Measurements from ENCODE around the gene ZIC3. TPM values are rescaled to one million over a fixed set of nuclear protein-coding genes. Genes with fewer than 3 reads are reported as not detected.

Gene ZIC3
- polyA plus RNA-seq, 2 of the 4 experiments (the other 2 are of a cell fraction), result not detected

GRCh38 chrX:137548261-137548660 is 17.7 kb upstream of the ZIC3 start:
- 20% methylated on average over 1 of the region's 14 CpGs for WGBS (ENCODE audit: missing lambda C conversion rate)
- no peak for ATAC-seq

GRCh38 chrX:137549073-137549472 is 16.9 kb upstream of the ZIC3 start:
- 68% methylated on average over 17 of the region's 24 CpGs for whole genome bisulfite sequencing (ENCODE audit: missing lambda C conversion rate)
- DNase-seq (ENCODE audit: low read depth in 1 of 2, low spot score in 1 of 2) (no peak), FAIRE-seq (no peak), ATAC-seq (no peak)
- Histone ChIP-seq H3K4me3 (no peak overlapping the region), H3K4me1 (no peaks in the 10 kb centered on the region), H3K9me3 (no peaks in the 10 kb centered on the region), H3K4me2 (no peak overlapping the region), H3K27ac (no peak overlapping the region)
- TF ChIP-seq RFX5 (IDR thresholded peaks at IDR 0.05) (no peak), POLR2A (IDR thresholded peaks at IDR 0.05; ENCODE audit: low read length) (no peak), RCOR1 (IDR thresholded peaks at IDR 0.05; ENCODE audit: low read depth, low read length) (no peak), ESRRA (IDR thresholded peaks at IDR 0.05; ENCODE audit: borderline replicate concordance, low read length) (no peak)
- TF ChIP-seq, protein P1, sequence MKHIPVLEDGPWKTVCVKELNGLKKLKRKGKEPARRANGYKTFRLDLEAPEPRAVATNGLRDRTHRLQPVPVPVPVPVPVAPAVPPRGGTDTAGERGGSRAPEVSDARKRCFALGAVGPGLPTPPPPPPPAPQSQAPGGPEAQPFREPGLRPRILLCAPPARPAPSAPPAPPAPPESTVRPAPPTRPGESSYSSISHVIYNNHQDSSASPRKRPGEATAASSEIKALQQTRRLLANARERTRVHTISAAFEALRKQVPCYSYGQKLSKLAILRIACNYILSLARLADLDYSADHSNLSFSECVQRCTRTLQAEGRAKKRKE (CRISPR knock-in tag; IDR thresholded peaks at IDR 0.05; ENCODE audit: low read depth), result no peak
- ChIA-PET POLR2A (no interaction called here), CTCF (no interaction called here)

More at GRCh38 chrX:137548261-137548660, 17.7 kb upstream of the ZIC3 start:
- no peak for TF ChIP-seq ZC3H11A (IDR thresholded peaks at IDR 0.05)
- TF ChIP-seq FOXS1 (CRISPR knock-in tag; IDR thresholded peaks at IDR 0.05), result no peak
- no peak for TF ChIP-seq ESRRA (IDR thresholded peaks at IDR 0.05; ENCODE audit: borderline replicate concordance, low read length)
- no peak overlapping the region for H3K4me3 ChIP-seq
- ChIA-PET CTCF (no interaction called here), POLR2A (no interaction called here)
- FAIRE-seq, result no peak
- H3K27ac ChIP-seq, result no peak overlapping the region
- no peak for DNase-seq (ENCODE audit: low read depth in 1 of 2, low spot score in 1 of 2)
- no peaks in the 10 kb centered on the region for H3K9me3 ChIP-seq
- no peak overlapping the region for H3K4me2 ChIP-seq
- no peaks in the 10 kb centered on the region for H3K4me1 ChIP-seq

DNA sequence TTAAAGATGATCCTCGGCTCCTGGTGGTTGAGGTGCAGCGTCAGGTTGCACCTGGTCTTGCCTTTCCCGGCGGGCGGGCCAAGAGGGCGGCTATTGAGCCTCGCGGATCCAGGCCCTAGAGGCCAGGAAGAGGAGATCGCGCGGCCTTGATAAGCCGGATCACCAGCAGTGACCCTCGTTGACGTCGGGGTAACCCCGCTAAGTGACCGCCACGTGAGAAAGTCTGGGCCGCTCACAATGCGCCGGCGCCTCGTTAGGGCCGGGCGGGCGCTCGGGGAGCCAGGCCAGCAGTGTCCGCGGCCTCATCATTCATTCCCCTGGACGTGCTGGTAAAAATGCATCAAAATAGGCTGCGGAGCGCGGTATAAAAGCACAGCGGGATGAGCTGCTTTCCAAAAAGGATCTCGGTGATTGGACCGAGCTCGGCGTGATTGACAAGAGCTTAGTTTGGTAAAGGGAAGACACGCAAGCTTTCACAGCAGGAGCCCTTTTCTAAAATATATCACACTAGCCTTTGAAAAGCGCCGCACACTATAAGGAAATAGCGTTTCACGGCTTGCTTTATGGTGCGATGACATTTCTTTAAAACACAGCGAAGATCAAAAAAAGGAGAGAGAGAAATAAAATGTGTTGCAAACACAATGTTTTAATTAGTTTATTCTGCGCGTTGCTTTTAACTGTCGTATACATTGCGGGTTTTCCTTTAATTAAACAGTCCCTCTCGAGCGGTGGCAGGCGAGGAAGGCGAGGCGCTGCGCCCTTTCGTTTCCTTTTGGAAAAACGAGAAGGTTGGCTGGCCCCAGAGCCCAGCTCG is 15.9 kb upstream of the ZIC3 start:
- TF ChIP-seq USF2 (IDR thresholded peaks at IDR 0.05), result no peak
- TF ChIP-seq, protein P2, sequence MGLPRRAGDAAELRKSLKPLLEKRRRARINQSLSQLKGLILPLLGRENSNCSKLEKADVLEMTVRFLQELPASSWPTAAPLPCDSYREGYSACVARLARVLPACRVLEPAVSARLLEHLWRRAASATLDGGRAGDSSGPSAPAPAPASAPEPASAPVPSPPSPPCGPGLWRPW (IDR thresholded peaks at IDR 0.05), result no peak
- no peak for TF ChIP-seq FOXS1 (CRISPR knock-in tag; IDR thresholded peaks at IDR 0.05)
- TF ChIP-seq MYC (IDR thresholded peaks at IDR 0.05; ENCODE audit: borderline replicate concordance, low read length), result no peak
- no peak for TF ChIP-seq GATA3 (IDR thresholded peaks at IDR 0.05; ENCODE audit: borderline replicate concordance)
- no peak for TF ChIP-seq RAD21 (conservative IDR thresholded peaks at IDR 0.05 in 1 of 2, IDR thresholded peaks at IDR 0.05 in 1 of 2)
- TF ChIP-seq CEBPB (IDR thresholded peaks at IDR 0.05), result no peak
- TF ChIP-seq RFX5 (IDR thresholded peaks at IDR 0.05), result no peak
- TF ChIP-seq KDM1A (IDR thresholded peaks at IDR 0.05; ENCODE audit: low read depth), result no peak
- TF ChIP-seq RCOR1 (IDR thresholded peaks at IDR 0.05; ENCODE audit: low read depth, low read length), result no peak
- TF ChIP-seq HOXB5 (CRISPR knock-in tag; IDR thresholded peaks at IDR 0.05), result no peak
- TF ChIP-seq HOXA7 (CRISPR knock-in tag; IDR thresholded peaks at IDR 0.05), result no peak
- no peak for TF ChIP-seq PHF8 (IDR thresholded peaks at IDR 0.05; ENCODE audit: borderline replicate concordance, low read depth)
- 76% methylated on average over 38 of the region's 58 CpGs for WGBS (ENCODE audit: missing lambda C conversion rate)
- H3K27ac ChIP-seq, result no peak overlapping the region
- H3K9me3 ChIP-seq, result no peaks in the 10 kb centered on the region
- no peak for ATAC-seq
- ChIA-PET POLR2A (no interaction called here), CTCF (no interaction called here)
- FAIRE-seq, result no peak
- H3K4me3 ChIP-seq, result no peak overlapping the region
- no peak for DNase-seq (ENCODE audit: low read depth in 1 of 2, low spot score in 1 of 2)
- H3K4me2 ChIP-seq, result no peak overlapping the region
- H3K4me1 ChIP-seq, result no peaks in the 10 kb centered on the region

DNA sequence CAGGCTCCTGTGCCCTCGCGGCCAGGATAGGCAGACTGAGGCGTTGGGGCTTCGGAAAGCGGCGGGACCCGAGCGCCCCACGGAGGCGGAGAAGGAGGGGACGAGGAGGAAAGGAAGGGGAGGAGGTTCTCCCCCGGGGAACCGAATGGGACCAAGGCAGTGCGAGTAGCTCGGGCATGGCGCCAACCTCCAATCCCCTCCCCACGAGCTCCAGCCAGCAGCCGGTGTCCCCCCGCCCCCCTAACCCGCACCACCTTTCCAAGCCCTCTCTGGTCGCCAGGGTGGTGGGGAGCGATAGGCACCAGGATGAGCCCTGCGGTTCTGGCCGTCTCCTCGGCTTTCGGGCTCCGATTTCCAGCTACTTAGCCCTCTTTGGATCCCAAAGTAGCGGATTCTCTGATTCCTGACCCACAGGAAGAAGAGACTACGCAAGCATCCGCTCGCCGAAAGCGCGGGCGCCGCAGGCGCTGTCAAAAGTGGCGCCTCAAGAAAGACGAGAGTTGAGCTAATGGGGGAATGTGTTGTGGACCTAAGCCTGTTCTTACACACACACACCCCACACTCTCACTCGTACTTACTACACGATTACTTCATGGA is 15.2 kb upstream of the ZIC3 start:
- DNase-seq (ENCODE audit: low read depth in 1 of 2, low spot score in 1 of 2), result no peak
- CTCF ChIA-PET, result no interaction called here
- POLR2A ChIA-PET, result no interaction called here
- no peak for ATAC-seq
- no peak overlapping the region for H3K4me3 ChIP-seq
- FAIRE-seq, result no peak
- H3K4me2 ChIP-seq, result no peak overlapping the region
- no peaks in the 10 kb centered on the region for H3K9me3 ChIP-seq
- no peaks in the 10 kb centered on the region for H3K4me1 ChIP-seq
- 56% methylated on average over 40 of the region's 41 CpGs for WGBS (ENCODE audit: missing lambda C conversion rate)
- no peak overlapping the region for H3K27ac ChIP-seq
- no peak for TF ChIP-seq SREBF2 (IDR thresholded peaks at IDR 0.05)
- TF ChIP-seq POLR2A (IDR thresholded peaks at IDR 0.05; ENCODE audit: low read length), result no peak
- TF ChIP-seq MAZ (IDR thresholded peaks at IDR 0.05; ENCODE audit: borderline replicate concordance, low read depth, low read length), result no peak
- TF ChIP-seq HDAC2 (IDR thresholded peaks at IDR 0.05), result no peak
- no peak for TF ChIP-seq MYC (IDR thresholded peaks at IDR 0.05; ENCODE audit: borderline replicate concordance, low read length)
- TF ChIP-seq NPAS2 (CRISPR knock-in tag; IDR thresholded peaks at IDR 0.05; ENCODE audit: borderline replicate concordance), result no peak
- TF ChIP-seq SMC3 (IDR thresholded peaks at IDR 0.05), result no peak
- TF ChIP-seq PHF8 (IDR thresholded peaks at IDR 0.05; ENCODE audit: borderline replicate concordance, low read depth), result no peak
- TF ChIP-seq, protein P3, sequence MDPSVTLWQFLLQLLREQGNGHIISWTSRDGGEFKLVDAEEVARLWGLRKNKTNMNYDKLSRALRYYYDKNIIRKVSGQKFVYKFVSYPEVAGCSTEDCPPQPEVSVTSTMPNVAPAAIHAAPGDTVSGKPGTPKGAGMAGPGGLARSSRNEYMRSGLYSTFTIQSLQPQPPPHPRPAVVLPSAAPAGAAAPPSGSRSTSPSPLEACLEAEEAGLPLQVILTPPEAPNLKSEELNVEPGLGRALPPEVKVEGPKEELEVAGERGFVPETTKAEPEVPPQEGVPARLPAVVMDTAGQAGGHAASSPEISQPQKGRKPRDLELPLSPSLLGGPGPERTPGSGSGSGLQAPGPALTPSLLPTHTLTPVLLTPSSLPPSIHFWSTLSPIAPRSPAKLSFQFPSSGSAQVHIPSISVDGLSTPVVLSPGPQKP (IDR thresholded peaks at IDR 0.05; ENCODE audit: low read depth, low read length), result no peak
- TF ChIP-seq KDM1A (IDR thresholded peaks at IDR 0.05; ENCODE audit: low read depth), result no peak
- no peak for TF ChIP-seq ZFP36 (IDR thresholded peaks at IDR 0.05; ENCODE audit: borderline replicate concordance, partially characterized antibody)
- TF ChIP-seq ZC3H11A (IDR thresholded peaks at IDR 0.05), result no peak
- TF ChIP-seq, protein P1 (CRISPR knock-in tag; IDR thresholded peaks at IDR 0.05; ENCODE audit: low read depth), result no peak

Measured in A549 (cell line).